Prostate gland (tissue), 2 donors: ENCODE measurements around the gene HOXD11. TPM values are rescaled to one million over a fixed set of nuclear protein-coding genes. Genes with fewer than 3 reads are reported as not detected.

ENCODE experiments used
- DNase-seq: peaks from one replicate; pipeline ENCODE4 v3.0.0-alpha.2; 2019; ENCODE audit warnings: low spot score
- H3K27ac ChIP-seq, 2 donors: fragments of 200-600 bp; sonication (generic); 2 replicates each; pipeline ENCODE4 v1.5.1; 2017 to 2019
- H3K27me3 ChIP-seq: fragments of 200-600 bp; sonication (generic); replicated peaks from 2 replicates; pipeline ENCODE4 v1.5.1; 2019; ENCODE audit not compliant: insufficient read depth
- H3K36me3 ChIP-seq, 2 donors: fragments of 200-600 bp; sonication (generic); 1 replicate in 1 of 2; 2 replicates in 1 of 2; pipeline versions ENCODE4 v1.5.1 to v1.8.1; 2017 to 2019
- H3K4me1 ChIP-seq: fragments of 200-600 bp; sonication (generic); replicated peaks from 2 replicates; pipeline ENCODE4 v1.5.1; 2019
- H3K4me3 ChIP-seq, 2 donors: fragments of 200-600 bp; sonication (generic); 2 replicates each; pipeline ENCODE4 v1.5.1; 2017 to 2019
- H3K9me3 ChIP-seq: fragments of 200-600 bp; sonication (generic); 2 replicates; pipeline ENCODE4 v1.5.1; 2017
- CTCF ChIP-seq, 4 experiments: fragments of 200-600 bp in 2 of 4; fragments of 450-650 bp in 2 of 4; sonication (generic) in 2 of 4; IDR thresholded peaks; 1 replicate in 3 of 4; 2 replicates in 1 of 4; pipeline ENCODE4 v1.5.1; 2016 to 2019; ENCODE audit warnings: antibody characterized with exemption in 4 of 4, mild to moderate bottlenecking in 2 of 4, moderate library complexity in 2 of 4
- POLR2A ChIP-seq: fragments of 450-650 bp; IDR thresholded peaks from one replicate; pipeline ENCODE4 v1.6.1; 2016; ENCODE audit warnings: antibody characterized with exemption, mild to moderate bottlenecking
- POLR2AphosphoS5 ChIP-seq: sonication (generic); formaldehyde crosslinking; IDR thresholded peaks from one replicate; pipeline ENCODE4 v1.6.1; 2017; ENCODE audit warnings: antibody characterized with exemption
- WGBS: methylation state at CpG from one replicate; pipeline ENCODE4 v1.1.5; 2018; 5-methylcytosine and 5-hydroxymethylcytosine counted together
- intact Hi-C: fragments of 100-400 bp; cut with DNase I; formaldehyde crosslinking; loops from one replicate; pipeline ENCODE4 v1.14.2; 2022
- total RNA-seq, 2 donors: library from RNA; depleted of rRNA; stranded (reverse); fragments of >200 nt; gene quantifications; one replicate each; pipeline ENCODE4 v1.1.0, GENCODE V29; 2016

The HOXD11 gene
- total RNA-seq, 2 donors from 2014 or later, result 8.0 to 14.9 TPM

DNA sequence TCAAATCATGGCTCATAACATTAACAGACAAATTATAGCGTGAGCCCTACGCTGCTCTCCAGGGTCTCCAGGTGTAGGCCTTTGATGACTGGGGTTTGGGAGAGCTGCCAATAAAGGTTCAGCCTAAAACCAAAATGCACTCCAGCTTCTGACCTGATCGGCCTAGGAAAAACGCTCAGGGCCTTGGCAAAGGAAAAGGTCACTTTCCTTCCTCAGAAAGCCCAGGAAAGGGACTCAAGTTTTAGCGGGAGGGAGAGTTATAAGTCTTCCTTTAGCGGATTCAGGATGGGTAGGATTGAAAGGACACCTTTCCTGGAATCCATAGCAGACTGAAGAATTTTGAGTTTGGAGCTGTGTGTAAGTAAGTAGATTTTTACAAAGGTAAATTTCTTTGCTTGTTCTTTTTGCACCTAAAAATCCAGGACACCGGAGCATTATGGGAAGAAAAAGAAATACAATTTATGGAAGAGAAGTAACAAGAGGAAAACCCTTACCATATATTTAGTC is 32.1 kb upstream of the HOXD11 start:
- Histone ChIP-seq H3K4me1 (no peaks in the 10 kb centered on the region), H3K27ac (no peak overlapping the region), H3K36me3 (no peaks in the 10 kb centered on the region), H3K9me3 (no peaks in the 10 kb centered on the region), H3K4me3 (no peak overlapping the region), H3K27me3 (peaks cover 11% of the 10 kb centered on the region)
- DNase-seq, result no peak
- intact Hi-C loops, result loop anchor here (5.0 kb wide), 1 partner anchor 73 kb away; the partner anchor contains the start of gene LNPK
- TF ChIP-seq CTCF (IDR thresholded peaks at IDR 0.05) (no peak), POLR2AphosphoS5 (no peak), POLR2A (no peak)
- 48% methylated on average over 7 of the region's 7 CpGs for WGBS

DNA sequence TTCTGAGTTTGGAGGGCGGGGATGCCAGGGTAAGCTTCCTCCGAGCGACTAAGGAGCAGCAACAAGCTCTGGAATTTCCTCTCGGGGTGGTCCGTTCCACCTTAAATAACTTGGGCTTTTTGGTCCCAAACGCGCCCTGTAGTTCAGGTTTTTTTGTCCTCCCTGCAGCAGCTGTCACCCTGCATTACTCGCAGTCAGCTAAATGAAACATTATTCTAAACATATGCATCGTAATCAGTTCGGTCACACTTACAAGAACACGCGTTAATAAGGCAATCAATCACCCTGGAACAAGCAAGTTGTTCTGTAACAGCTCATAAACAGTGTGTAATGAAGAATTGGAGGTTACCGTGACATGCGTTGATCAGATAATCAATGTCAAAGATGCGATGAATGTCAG is 31.6 kb upstream of the HOXD11 start:
- Histone ChIP-seq H3K27ac (no peak overlapping the region), H3K4me3 (no peak overlapping the region), H3K27me3 (peaks cover 11% of the 10 kb centered on the region), H3K9me3 (no peaks in the 10 kb centered on the region), H3K4me1 (no peaks in the 10 kb centered on the region), H3K36me3 (no peaks in the 10 kb centered on the region)
- intact Hi-C loops, result loop anchor here (5.0 kb wide), 1 partner anchor 73 kb away; the partner anchor contains the start of gene LNPK
- TF ChIP-seq POLR2AphosphoS5, result no peak
- TF ChIP-seq CTCF (IDR thresholded peaks at IDR 0.05), result no peak
- no peak for TF ChIP-seq POLR2A
- 8% methylated on average over 15 of the region's 15 CpGs for WGBS
- no peak for DNase-seq

GRCh38 chr2:176076063-176076462 is 31.0 kb upstream of the HOXD11 start:
- H3K27me3 ChIP-seq, result peaks cover 11% of the 10 kb centered on the region
- 30% methylated on average over 7 of the region's 7 CpGs for WGBS

GRCh38 chr2:176076796-176077195 is 30.3 kb upstream of the HOXD11 start:
- H3K4me3 ChIP-seq, result no peak overlapping the region
- H3K36me3 ChIP-seq, result no peaks in the 10 kb centered on the region
- DNase-seq, result no peak
- H3K9me3 ChIP-seq, result no peaks in the 10 kb centered on the region
- WGBS, result 60% methylated on average over 2 of the region's 2 CpGs
- no peak overlapping the region for H3K27ac ChIP-seq
- H3K4me1 ChIP-seq, result no peaks in the 10 kb centered on the region
- TF ChIP-seq POLR2A (no peak), CTCF (IDR thresholded peaks at IDR 0.05) (no peak), POLR2AphosphoS5 (no peak)
- intact Hi-C loops, result loop anchor here (5.0 kb wide), 1 partner anchor 74 kb away; the partner anchor contains the start of gene LNPK
- peaks cover 13% of the 10 kb centered on the region for H3K27me3 ChIP-seq

More at GRCh38 chr2:176076063-176076462, 31.0 kb upstream of the HOXD11 start:
- Histone ChIP-seq H3K36me3 (no peaks in the 10 kb centered on the region), H3K4me3 (no peak overlapping the region), H3K9me3 (no peaks in the 10 kb centered on the region), H3K4me1 (no peaks in the 10 kb centered on the region), H3K27ac (no peak overlapping the region)
- no peak for DNase-seq
- intact Hi-C loops, result loop anchor here (5.0 kb wide), 1 partner anchor 74 kb away; the partner anchor contains the start of gene LNPK
- TF ChIP-seq CTCF (IDR thresholded peaks at IDR 0.05) (no peak), POLR2A (no peak), POLR2AphosphoS5 (no peak)
